ENCODE results near the gene TOR2A.
"Not testable (repeated sequence)": the region's sequence is repeated elsewhere in the genome, so short reads cannot be mapped to it uniquely, and the experiment has no call there.

TOR2A gene

GRCh38 chr9:127734747-127735529, at the start of gene TOR2A:
TSS of gene TOR2A (minus strand) at chr9:127735294. CDS start at chr9:127735270, 24 bp downstream.
- DNase-seq (ENCODE audit: low spot score), result peak; percentile 96

DNA sequence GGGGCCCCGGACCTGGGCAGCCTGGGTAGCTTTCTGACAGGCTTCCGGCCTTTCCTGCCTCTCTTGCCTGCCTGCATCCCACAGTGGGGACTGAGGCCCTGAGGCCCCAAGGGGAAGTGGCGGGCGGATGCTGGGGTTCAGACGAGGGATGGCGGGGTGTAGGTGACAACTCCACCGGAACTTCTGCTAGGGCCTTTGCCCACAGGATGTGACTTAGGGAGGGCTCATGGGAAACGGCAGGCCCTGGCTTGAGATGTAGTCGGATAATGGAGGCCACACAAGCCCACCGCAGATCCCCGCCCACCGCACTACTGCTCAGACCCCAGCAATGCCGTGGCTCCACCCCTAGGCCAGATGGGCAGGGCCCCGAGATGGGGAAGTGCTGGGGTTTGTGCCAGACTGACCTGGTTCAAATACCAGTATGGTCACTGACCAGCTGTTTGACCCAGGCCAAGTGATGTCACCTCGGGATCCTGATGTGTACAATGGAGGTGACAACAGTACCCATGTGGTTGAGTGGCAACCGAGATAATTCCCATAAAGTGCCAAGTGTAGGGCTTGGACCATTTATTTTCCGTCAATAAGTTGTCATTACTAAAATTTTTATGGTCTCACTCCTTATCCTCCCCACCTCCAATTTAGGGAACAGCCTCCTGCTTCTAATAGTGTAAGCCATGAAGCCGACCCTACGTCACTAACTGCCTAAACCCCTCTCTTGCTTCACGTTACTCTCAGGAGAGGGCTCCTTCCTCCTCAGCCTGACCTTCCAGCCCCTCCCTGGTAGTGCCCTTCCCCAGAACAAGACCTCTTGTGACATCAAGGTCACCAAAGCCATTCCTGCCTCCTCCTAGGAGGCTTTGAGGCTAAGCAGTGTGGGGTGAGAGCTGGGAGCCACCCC, 48.3 kb upstream of the TOR2A start:
- DNase-seq (ENCODE audit: low spot score), result no peak

GRCh38 chr9:127781806-127782205, 46.7 kb upstream of the TOR2A start:
- no peak for DNase-seq (ENCODE audit: low spot score)

DNA sequence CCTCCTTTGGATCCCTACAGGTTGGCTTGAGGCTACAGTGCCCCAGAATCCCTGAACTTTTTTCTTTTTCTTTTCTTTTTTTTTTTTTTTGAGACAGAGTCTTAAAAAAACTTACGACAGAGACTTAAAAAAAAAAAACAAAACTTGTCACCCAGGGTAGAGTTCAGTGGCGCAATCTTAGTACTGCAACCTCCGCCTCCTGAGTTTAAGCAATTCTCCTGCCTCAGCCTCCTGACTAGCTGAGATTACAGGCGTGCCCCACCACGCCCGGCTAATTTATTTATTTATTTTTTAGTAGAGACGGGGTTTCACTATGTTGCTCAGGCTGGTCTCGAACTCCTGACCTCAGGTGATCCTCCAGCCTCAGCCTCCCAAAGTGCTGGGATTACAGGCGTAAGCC, 45.8 kb upstream of the TOR2A start:
- not testable (repeated sequence) for DNase-seq (ENCODE audit: low spot score)

GRCh38 chr9:127780126-127780885, 45.2 kb upstream of the TOR2A start:
- DNase-seq (ENCODE audit: low spot score), result no peak

DNA sequence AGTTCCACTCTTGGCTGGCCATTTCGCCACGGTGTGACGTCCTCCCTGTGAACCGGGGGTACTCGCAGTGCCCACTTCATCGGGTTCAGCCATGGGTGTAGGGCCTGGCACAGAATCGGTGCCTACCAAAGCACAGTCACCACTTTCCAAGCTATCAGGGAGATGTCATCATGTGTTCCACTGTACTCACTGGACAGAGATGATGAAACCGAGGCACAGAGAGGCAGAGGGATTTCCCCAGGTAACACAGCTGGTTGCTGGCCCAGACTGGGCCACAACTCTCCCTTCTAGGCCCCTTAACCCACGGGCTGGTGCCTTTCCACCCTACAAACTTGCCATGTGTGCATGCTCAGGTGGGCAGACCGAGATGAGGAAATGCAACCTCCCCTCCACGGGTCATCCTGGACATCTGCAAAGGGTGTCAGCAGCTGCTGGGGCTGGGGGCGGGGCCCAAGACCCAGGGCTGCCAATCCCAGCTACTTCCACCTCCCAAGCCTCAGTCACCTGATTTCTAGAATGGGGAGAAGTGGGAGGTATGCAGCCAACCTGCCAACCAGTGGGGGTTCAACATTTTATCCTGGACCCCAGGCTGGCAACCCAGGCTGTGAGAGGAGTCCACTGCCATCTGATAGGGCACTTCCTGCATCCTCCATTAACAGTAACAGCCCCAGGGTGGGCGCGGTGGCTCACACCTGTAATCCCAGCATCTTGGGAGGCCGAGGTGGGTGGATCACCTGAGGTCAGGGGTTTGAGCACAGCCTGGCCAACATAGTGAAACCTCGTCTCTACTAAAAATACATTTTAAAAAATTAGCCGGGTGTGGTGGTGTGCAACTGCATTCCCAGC, 44.3 kb upstream of the TOR2A start:
- no peak for DNase-seq (ENCODE audit: low spot score)

GRCh38 chr9:127778280-127779135, 43.4 kb upstream of the TOR2A start, which contains the start of gene SH2D3C:
TSS of gene SH2D3C (minus strand) at chr9:127778666. CDS start at chr9:127778627, 39 bp downstream.
- DNase-seq (ENCODE audit: low spot score), result no peak

- DNase-seq (ENCODE audit: low spot score), result no peak
Measured at GRCh38 chr9:127777368-127777980, 42.4 kb upstream of the TOR2A start.

- DNase-seq (ENCODE audit: low spot score), result no peak
Measured at GRCh38 chr9:127776924-127777289, 41.8 kb upstream of the TOR2A start.

DNA sequence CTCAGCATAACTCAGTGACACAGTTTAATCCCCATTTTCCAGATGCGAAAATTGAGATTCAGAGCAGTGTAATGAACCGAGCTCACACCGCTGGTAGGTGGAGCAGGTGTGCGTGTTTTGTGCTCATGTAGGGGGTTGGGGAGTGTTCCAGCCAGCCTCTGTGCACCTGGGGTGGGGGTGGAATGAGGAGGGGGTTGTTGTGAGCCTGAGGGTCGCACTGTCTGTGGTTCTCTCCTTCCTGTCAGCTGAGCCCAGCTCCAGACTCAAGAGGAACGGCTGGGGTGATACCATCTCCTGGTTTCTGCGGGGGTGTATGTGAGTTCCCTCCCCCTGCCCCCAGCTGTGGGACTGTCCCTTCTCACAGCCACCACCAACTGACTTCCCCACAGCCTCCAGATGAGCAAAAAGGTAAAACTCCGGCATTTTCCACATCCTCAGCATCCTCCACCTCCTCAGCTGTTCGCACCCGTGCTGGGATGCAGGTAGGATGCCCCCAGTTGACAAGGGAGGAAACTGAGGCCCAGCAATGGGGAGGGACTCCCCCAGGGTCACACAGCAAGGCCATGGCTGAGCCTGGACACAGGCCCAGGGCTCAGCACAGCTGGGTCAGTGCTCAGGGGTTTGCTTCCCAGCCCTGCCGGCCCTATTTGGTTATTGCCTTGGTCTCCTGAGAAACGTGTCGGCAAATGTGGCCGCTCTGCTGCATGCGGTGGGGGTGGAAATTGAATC, 41.3 kb upstream of the TOR2A start:
- DNase-seq (ENCODE audit: low spot score), result no peak

- DNase-seq (ENCODE audit: low spot score), result no peak
Measured at GRCh38 chr9:127773981-127774380, 38.9 kb upstream of the TOR2A start.

GRCh38 chr9:127773272-127773671, 38.2 kb upstream of the TOR2A start:
- DNase-seq (ENCODE audit: low spot score), result no peak

- no peak for DNase-seq (ENCODE audit: low spot score)
Measured at GRCh38 chr9:127772603-127773002, 37.5 kb upstream of the TOR2A start.

DNA sequence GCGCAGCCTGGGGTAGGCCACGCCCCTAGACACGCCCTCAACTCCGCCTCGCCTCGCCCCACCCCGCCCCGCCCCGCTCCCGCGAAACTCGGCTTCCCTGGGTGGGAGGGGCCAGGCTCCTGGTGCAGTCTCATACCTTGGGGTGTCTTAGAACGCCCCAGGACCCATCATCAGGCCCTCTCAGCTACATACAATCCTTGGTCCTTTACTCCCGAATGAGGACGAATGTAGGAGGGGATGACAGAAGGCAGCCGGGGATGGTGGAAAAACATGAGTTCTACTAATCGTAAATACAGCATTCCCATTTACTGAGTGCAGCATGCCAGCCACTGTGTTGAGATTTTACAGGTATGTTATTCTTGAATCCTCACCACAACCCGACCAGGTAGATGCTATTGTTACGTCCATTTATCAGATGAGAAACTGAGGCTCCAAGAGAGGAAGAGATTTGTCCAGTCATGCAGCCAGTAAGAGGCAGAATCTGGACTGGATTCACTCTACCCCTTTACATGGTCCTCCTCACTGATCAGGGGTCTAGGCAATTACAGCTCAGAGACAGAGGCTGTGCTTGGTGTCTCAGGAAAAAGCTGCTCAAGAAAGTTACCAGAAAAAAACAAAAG, 36.6 kb upstream of the TOR2A start:
- DNase-seq (ENCODE audit: low spot score), result no peak

- peak; percentile 97 for DNase-seq (ENCODE audit: low spot score)
Measured at GRCh38 chr9:127770905-127771569, 35.9 kb upstream of the TOR2A start.

- DNase-seq (ENCODE audit: low spot score), result no peak
Measured at GRCh38 chr9:127770583-127770904, 35.5 kb upstream of the TOR2A start.

GRCh38 chr9:127769929-127770582, 35.0 kb upstream of the TOR2A start:
- no peak for DNase-seq (ENCODE audit: low spot score)

- no peak for DNase-seq (ENCODE audit: low spot score)
Measured at GRCh38 chr9:127769101-127769500, 34.0 kb upstream of the TOR2A start.

All from LoVo (cell line).